Body of pancreas (tissue), 4 donors: ENCODE measurements around the gene ZNF525.

Experiments used
- CTCF ChIP-seq, 7 experiments: fragments of 450-650 bp in 4 of 7; fragments of 200-600 bp in 3 of 7; sonication (generic) in 3 of 7; IDR thresholded peaks; one replicate each; pipeline ENCODE4 v1.5.1; 2016 to 2019; ENCODE audit warnings: antibody characterized with exemption in 7 of 7
- POLR2A ChIP-seq, 3 donors: fragments of 450-650 bp; IDR thresholded peaks; one replicate each; pipeline ENCODE4 v1.6.1; 2016; ENCODE audit warnings: antibody characterized with exemption in 3 of 3, mild to moderate bottlenecking in 2 of 3

DNA sequence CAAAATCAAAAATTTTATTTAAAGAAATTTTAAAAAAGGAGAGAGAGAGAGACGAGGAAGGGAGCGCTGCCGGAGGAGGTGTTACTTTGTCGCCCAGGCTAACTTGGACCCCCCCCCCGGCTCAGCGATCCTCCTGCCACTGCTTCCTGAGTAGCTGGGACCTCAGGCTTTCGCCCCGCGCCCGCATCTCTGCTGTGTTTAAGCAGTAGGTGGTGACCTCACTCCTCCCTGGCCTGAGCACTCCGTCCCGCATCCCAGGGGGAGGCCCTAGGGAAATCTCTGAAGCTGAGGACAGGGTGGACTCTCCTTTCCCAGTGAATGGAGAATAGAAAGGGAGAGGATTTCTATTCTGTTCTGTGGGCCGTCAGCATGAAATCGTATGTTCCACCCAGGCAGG lies 32.4 kb upstream of the ZNF525 start:
- no peak for TF ChIP-seq CTCF (IDR thresholded peaks at IDR 0.05)
- TF ChIP-seq POLR2A (IDR thresholded peaks at IDR 0.05): no peak
